Measurements from ENCODE around the gene ZNF664.

Gene ZNF664

GRCh38 chr12:124037331-124037730 lies 64.3 kb downstream of the ZNF664 start:
- no peak for DNase-seq

GRCh38 chr12:124039276-124039675 lies 66.3 kb downstream of the ZNF664 start:
- no peak for DNase-seq

GRCh38 chr12:124040291-124040690 lies 67.3 kb downstream of the ZNF664 start:
- DNase-seq = no peak

DNA sequence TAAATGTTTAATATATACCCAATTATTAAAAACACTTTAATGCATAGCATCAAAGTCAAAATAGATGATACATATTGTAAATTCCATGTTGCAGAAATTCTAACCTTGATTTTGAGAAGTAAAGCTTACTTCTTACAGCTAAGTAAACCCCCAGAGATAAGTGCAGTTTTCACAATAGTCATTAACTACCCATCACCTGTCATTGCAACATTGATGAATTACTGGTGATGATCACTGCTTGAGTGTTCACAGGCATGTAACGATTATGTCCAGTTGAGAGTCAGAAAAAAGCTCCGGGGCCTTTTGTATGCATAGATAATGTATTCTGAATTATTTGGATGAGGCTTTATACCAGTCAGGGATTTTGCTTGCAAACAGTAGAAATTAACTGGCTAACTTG lies 67.7 kb downstream of the ZNF664 start:
- no peak for DNase-seq

DNA sequence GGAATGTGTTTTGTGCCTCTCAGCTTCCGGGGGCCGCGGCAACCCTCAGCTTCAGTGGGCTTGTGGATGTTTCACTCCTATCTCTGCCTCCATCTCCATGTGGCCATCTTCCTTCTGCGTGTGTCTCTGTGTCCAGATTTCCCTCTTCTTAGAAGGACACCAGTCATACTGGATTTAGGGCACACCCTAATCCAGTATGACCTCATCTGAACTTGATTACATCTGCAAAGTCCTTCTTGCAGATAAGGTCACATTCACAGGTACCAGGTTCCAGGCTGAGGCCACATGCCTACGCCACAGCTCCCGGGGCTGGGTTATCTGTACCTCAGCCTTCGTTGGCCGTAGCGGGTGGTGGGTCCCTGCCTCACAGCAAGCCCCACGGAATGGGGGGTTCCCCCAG lies 68.9 kb downstream of the ZNF664 start:
- DNase-seq = no peak

- DNase-seq = no peak
Measured at GRCh38 chr12:124044021-124044420, 71.0 kb downstream of the ZNF664 start.

GRCh38 chr12:124044809-124045321 lies 71.8 kb downstream of the ZNF664 start:
- DNase-seq = no peak

DNA sequence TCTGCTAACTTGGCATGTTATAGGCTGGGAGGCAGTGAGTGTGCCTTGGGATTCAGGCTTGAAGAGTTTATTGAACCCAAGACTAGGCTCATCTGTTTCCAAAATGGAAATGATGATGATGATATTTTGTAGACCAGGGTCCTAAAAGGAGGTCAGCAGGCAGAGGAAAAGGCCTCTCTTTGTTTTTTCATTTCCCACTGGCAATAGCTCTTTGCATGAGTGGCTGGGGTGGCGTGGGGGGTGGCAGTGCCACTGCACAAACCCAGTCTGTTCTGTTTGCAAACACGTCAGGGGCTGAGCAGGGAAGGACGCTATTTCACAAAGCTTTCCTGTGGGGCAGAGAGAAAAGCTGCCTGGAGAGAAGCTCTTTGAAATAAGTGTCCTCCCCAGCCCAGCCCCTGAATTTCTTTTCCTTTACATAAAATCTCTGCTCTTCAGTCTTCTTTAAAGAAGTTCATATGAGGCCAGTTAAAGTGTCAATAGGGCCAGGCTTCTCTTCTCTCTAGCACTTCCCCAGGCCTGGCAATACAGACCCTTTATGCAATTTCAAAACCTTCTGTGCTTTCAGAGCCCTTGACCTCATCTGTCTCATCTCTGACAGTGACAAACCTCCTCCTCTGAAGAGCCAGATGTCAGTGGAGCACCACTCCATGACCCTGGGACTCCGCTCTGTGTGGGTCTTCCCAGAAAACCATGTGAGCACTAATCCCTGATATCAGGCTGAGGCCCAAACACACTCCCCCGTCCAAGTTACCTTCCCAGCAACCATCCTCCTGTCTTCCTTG lies 72.8 kb downstream of the ZNF664 start:
- no peak for DNase-seq

GRCh38 chr12:124046456-124046740 lies 73.4 kb downstream of the ZNF664 start:
- no peak for DNase-seq

DNA sequence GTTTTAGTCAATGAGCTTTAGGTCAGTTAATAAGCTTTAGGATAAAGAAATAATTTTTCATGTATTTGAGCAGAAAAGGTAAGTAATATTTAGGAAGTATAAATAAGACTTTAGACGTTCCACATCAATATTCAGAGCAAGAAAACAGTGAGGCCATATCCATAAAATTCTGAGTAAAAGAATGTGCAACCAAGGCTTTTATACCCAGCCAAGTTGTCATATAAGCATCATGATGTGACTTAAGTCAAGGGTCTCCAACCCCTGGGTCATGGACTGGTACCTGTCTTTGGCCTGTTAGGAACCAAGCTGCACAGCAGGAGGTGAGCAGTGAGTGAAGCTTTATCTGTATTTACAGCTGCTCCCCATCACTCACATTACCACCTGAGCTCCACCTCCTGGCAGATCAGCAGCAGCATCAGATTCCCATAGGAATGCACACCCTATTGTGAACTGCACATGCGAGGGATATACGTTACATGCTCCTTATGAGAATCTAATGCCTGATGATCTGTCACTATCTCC lies 74.1 kb downstream of the ZNF664 start:
- DNase-seq = no peak

DNA sequence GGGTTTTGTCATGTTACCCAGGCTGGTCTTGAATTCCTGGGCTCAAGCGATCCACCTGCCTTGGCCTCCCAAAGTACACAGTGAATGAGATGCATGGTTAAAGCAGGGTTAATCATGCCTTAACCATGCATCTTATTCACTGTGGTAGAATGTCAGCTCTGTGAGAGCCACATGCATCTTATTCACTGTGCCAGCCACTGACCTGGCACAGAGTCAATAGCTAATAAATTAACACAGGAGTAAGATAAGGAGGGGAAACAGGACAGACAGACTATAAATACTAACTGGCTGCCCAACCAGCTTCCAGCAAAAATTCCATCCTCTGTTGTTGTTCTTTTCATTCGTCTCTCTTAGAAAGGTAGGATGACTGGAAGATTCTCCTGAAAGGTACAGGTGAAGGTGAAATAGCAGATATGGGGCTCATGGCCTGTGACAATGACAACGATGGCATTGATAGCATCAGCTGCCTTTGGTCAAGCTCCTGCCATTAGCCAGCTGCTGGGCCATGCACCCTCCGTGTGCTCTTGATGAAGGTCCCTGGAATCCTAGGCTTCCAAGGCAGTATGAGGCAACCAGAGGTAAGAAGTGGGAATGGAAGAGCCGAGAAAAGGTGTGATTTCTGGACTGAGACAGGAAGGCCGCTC lies 76.6 kb downstream of the ZNF664 start:
- no peak for DNase-seq

DNA sequence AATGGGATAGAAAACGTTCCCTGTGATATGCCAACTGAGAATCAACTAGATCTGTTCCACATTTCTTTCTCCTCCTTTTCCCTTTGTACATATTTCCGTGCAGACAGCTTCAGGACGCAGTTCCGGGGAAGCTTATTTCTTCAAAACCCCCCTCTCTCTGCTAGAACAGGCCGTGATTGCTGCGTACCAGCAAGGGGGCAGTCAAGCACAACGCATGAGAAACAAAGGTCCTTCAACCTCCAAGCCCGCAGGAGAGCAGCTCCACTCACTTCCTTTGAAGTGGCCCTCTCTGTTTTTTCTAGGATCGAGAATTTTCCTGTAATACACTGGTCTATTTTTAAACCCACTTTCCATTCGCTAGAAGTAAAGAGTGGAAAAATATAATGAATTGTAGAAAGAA lies 80.8 kb downstream of the ZNF664 start:
- no peak for DNase-seq

- no peak for DNase-seq
Measured at GRCh38 chr12:124055066-124055465, 82.1 kb downstream of the ZNF664 start.

GRCh38 chr12:124057691-124058090 lies 84.7 kb downstream of the ZNF664 start:
- no peak for DNase-seq

DNA sequence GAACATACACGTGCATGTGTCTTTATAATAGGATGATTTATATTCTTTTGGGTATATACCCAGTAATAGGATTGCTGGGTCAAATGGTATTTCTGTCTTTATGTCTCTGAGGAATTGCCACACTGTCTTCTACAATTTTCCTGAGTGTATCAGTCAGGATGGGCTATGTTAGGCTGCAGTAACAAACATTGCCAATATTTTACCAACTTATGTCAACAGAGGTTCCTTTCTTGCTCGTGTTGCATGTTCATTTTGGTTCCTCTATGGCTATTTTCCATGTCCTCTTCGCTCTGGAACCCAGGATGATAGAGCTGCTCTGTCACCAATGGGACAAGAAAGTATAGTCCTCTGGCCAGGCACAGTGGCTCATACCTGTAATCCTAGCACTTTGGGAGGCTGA lies 86.7 kb downstream of the ZNF664 start:
- no peak for DNase-seq
